NOMO-1 treated with dmso at 0.1 percent for 144 hours (cell line): ENCODE data around the gene SAT1.

Experiments used
- DNase-seq: peaks from one replicate; lab custom pipeline; 2025; ENCODE audit not compliant: unreplicated experiment; lab: John Stamatoyannopoulos, UW

Gene SAT1

GRCh38 chrX:23804578-23804977, 21.6 kb downstream of the SAT1 start:
- DNase-seq, result no peak

GRCh38 chrX:23805389-23805788, 22.4 kb downstream of the SAT1 start:
- no peak for DNase-seq

- DNase-seq, result no peak
Observed at GRCh38 chrX:23810279-23810678, 27.3 kb downstream of the SAT1 start.

- DNase-seq, result peak; percentile 86
Observed at GRCh38 chrX:23811108-23811651, 28.2 kb downstream of the SAT1 start.

GRCh38 chrX:23811656-23812055, 28.7 kb downstream of the SAT1 start:
- DNase-seq, result peak; percentile 20

GRCh38 chrX:23813808-23814207, 30.8 kb downstream of the SAT1 start:
- DNase-seq, result no peak

GRCh38 chrX:23815376-23815775, 32.4 kb downstream of the SAT1 start:
- DNase-seq, result no peak

GRCh38 chrX:23816179-23816578, 33.2 kb downstream of the SAT1 start:
- DNase-seq, result no peak

- DNase-seq, result no peak
Observed at GRCh38 chrX:23817979-23818336, 35.0 kb downstream of the SAT1 start.

GRCh38 chrX:23819385-23820234, 36.6 kb downstream of the SAT1 start:
- no peak for DNase-seq

GRCh38 chrX:23820235-23820782, 37.3 kb downstream of the SAT1 start:
- DNase-seq, result no peak

- DNase-seq, result no peak
Observed at GRCh38 chrX:23821847-23822246, 38.9 kb downstream of the SAT1 start.

- DNase-seq, result no peak
Observed at GRCh38 chrX:23822397-23822796, 39.4 kb downstream of the SAT1 start.

GRCh38 chrX:23822841-23823240, 39.9 kb downstream of the SAT1 start:
- DNase-seq, result no peak

- DNase-seq, result no peak
Observed at GRCh38 chrX:23825675-23826074, 42.7 kb downstream of the SAT1 start.

- no peak for DNase-seq
Observed at GRCh38 chrX:23826216-23826615, 43.2 kb downstream of the SAT1 start.

GRCh38 chrX:23826653-23827052, 43.7 kb downstream of the SAT1 start:
- DNase-seq, result no peak

GRCh38 chrX:23828881-23829280, 45.9 kb downstream of the SAT1 start:
- no peak for DNase-seq

GRCh38 chrX:23832721-23833120, 49.7 kb downstream of the SAT1 start:
- no peak for DNase-seq
